Omental fat pad (tissue), 4 donors: ENCODE results near the gene AEBP1. TPM values are rescaled to one million over a fixed set of nuclear protein-coding genes. Genes with fewer than 3 reads are reported as not detected.
A peak's percentile ranks its signal among the peaks of the same experiment; 100 is the strongest.

Source experiments
- ATAC-seq: fragments of 150-250 bp; one replicate; pipeline ENCODE4 v1.9.1; 2016; ENCODE audit warnings: mild to moderate bottlenecking, moderate library complexity; ENCODE audit not compliant: low FRiP score
- DNase-seq: peaks from one replicate; pipeline ENCODE4 v3.0.0-alpha.2; 2019; ENCODE audit warnings: low spot score
- small RNA-seq: library from RNA; depleted of rRNA; stranded (forward); fragments of <200 nt; gene quantifications from one replicate; pipeline ENCODE3, GENCODE V24; 2016
- total RNA-seq, 4 donors: library from RNA; depleted of rRNA; stranded (reverse); fragments of >200 nt; gene quantifications; one replicate each; pipeline ENCODE4 v1.1.0, GENCODE V29; 2016
- TF ChIP-seq, protein P1 (sequence below), 3 donors: fragments of 450-650 bp; IDR thresholded peaks; one replicate each; pipeline ENCODE4 v1.5.1; 2016 to 2017; ENCODE audit warnings: antibody characterized with exemption in 3 of 3, mild to moderate bottlenecking in 3 of 3, moderate library complexity in 2 of 3

The AEBP1 gene
- total RNA-seq, 4 donors from 2014 or later: 64.9 to 209 (median 163) TPM

DNA sequence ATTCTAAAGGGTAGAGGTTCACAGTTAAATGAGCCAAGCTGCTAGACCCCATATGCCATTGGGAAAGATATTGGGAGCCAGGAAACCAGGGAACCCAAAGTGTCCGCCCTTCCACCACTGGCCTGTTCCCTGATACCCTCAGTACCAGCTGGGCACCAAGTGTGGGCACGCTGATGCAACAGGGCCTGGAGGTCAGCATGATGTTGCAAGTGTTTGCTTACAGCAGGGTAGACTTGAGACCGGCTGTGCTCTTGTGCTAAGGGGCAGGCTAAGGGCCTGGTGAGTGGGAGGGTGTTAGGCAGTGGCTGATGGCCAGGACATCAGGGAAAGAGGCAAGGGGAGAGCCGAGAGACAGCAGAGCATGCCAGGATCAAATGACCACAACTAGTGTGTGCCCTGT lies 58.0 kb downstream of the AEBP1 start:
- DNase-seq: peak; percentile 1
- no peak for ATAC-seq
- TF ChIP-seq, protein P1, sequence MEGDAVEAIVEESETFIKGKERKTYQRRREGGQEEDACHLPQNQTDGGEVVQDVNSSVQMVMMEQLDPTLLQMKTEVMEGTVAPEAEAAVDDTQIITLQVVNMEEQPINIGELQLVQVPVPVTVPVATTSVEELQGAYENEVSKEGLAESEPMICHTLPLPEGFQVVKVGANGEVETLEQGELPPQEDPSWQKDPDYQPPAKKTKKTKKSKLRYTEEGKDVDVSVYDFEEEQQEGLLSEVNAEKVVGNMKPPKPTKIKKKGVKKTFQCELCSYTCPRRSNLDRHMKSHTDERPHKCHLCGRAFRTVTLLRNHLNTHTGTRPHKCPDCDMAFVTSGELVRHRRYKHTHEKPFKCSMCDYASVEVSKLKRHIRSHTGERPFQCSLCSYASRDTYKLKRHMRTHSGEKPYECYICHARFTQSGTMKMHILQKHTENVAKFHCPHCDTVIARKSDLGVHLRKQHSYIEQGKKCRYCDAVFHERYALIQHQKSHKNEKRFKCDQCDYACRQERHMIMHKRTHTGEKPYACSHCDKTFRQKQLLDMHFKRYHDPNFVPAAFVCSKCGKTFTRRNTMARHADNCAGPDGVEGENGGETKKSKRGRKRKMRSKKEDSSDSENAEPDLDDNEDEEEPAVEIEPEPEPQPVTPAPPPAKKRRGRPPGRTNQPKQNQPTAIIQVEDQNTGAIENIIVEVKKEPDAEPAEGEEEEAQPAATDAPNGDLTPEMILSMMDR (IDR thresholded peaks at IDR 0.05): no peak

DNA sequence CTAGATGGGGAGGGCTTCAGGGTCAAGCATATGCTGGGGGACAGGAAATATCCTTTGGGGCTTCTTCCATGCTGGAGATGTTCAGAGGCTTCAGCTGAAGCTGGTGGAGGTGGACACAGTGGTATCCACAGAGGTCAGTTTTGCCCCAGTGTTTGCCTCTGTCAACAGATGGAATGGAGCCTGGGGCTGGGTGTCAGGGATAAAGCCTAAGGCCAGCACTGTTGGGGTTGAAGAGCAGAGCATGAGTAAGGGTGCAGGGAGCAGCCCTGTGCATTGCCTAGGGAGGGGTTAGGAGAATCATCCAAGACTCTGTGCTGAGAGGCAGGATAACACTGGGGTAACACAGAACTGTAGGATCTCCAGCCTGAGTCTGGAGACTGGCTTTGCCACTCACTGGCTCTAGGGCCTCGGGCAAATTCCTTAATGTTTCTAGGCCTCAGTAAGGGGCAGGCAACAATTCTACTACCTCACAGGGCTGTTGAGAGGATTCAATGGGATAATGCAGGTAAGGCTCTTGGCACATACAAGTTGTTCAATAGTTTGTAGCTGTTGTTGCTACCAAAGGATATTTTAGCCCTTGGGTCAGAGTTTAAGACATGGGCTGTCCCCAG lies 58.7 kb downstream of the AEBP1 start:
- TF ChIP-seq, protein P1 (IDR thresholded peaks at IDR 0.05): no peak
- DNase-seq (no peak), ATAC-seq (no peak)

DNA sequence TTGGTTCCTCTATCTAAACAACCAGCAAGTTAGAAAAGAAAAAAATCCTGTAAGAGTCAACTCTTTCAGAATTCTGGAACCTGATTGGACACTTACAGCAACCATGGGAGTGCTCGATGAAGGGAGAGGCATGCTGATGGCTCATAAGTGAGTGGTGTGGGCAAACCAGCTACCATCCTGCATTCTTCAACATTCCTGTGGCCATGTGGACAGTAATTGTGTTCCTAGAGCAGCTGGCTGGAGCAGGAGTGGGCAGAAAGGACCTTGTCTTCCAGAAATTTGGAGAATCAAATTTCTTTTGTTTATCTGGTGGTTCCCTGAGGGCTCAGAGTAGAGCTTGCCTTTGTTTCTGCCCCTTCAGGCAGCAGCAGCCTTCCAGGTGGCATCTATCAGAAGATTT lies 59.4 kb downstream of the AEBP1 start:
- TF ChIP-seq, protein P1 (IDR thresholded peaks at IDR 0.05): no peak
- ATAC-seq (no peak), DNase-seq (no peak)

Small RNA genes lying within 50 kb of the gene (small RNA-seq; reads per million reads assigned to genes)
- not detected for gene RNA5SP230

Other genes starting within 250 kb of the AEBP1 start
- gene MRPS24, start 234.8 kb upstream of the AEBP1 start, total RNA-seq: 100 to 1,000 TPM in 1 of 4 donors, 10 to 100 TPM in 3; 69.8 to 109 (median 82.6) TPM
- gene URGCP, start 197.7 kb upstream of the AEBP1 start, total RNA-seq: 10 to 100 TPM; 25.2 to 45.3 (median 25.6) TPM
- 10 to 100 TPM; 21.4 to 27.1 (median 24.2) TPM for gene UBE2D4, start 177.9 kb upstream of the AEBP1 start, total RNA-seq
- not detected for gene SPDYE1, start 106.4 kb upstream of the AEBP1 start, total RNA-seq
- 100 to 1,000 TPM; 106 to 160 (median 127) TPM for gene DBNL, start 59.6 kb upstream of the AEBP1 start, total RNA-seq
- gene PGAM2, start 38.8 kb upstream of the AEBP1 start, total RNA-seq: not detected
- 10 to 100 TPM; 10.0 to 43.5 (median 21.3) TPM for gene POLM, start 21.8 kb upstream of the AEBP1 start, total RNA-seq
- 10 to 100 TPM; 41.9 to 71.3 (median 44.2) TPM for gene POLD2, start 19.2 kb downstream of the AEBP1 start, total RNA-seq
- gene MYL7, start 37.0 kb downstream of the AEBP1 start, total RNA-seq: not detected
- gene GCK, start 85.1 kb downstream of the AEBP1 start, total RNA-seq: 1 to 10 TPM in 2 of 4 donors, under 1 TPM in 2; 0.38 to 3.9 (median 1.1) TPM
- 10 to 100 TPM; 48.3 to 75.8 (median 54.4) TPM for gene YKT6, start 96.6 kb downstream of the AEBP1 start, total RNA-seq
- under 1 TPM in 1 of 4 donors, not detected in 3; 0.48 TPM for gene CAMK2B, start 221.2 kb downstream of the AEBP1 start, total RNA-seq